GM21423 (cell line): ENCODE results near the gene CCR6.

ENCODE experiments used
- ATAC-seq: cut with Tn5 transposase; IDR thresholded peaks from one replicate; pipeline ENCODE4 v1.9.1; 2021; ENCODE audit warnings: mild to moderate bottlenecking, moderate library complexity; ENCODE audit not compliant: unreplicated experiment

CCR6 gene

DNA sequence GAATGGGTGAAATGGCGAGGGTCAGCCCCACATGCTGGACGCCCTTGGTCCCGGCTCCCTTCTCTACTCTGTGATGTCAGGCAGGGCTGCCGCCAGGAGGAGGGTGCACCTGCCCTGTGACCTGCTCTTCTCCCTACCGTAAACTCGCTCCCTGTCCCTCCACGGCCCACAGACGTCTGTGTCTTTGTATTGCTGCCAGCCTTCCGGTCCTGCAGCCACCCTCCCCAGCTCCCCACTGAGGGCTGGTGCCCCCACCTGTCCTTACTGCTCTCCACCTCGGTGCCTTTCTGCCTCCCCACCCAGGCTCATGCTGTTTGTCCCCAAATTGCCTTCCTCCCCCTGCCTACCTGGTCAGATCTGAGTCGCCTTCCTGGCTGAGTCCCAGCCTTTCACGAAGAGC, 4.1 kb upstream of the CCR6 start:
- no peak for ATAC-seq

DNA sequence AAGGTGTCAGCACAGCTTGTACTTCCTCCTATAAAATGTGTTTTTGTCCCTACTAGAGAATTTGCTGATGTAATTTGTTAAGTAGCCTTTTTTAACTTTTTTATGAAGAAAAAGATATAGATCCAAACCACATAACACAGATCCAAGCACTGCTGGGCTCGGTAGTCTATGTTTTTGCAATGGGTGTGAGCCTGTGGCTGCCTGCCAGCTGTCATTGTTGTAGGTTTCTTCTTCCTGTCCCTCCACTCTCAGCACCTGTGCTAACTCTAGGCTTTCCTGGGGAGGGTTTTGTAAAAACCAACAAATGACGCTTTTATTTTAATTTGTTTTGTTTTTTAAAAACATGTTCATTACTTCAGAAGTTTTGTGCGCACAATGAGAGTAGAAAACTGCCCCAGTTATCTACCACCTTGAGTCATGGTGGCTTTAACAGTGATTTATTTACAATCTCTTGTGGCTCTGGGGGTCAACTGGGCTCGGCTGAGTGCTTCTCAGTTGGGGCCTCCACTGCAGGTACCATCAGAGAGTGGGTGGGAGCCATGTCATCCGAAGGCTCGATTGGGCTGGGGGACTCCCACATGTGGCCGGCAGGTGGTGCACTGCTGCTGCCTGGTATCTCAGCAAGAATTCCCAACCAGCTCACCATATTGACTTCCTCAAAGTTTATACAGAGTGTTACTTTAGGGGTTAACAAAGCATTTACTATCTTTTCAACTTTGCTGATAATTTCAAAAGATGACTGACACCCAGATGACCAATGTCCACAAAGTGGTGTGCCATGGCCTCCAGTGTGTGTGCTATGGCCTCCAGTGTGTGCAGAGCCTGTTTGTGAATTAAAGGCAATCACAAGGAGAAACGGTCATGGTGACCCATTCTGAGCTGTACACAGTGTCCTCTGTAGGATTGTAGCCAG, 3.0 kb upstream of the CCR6 start:
- no peak for ATAC-seq

- ATAC-seq, result no peak
Measured at GRCh38 chr6:167120583-167120903, 2.4 kb upstream of the CCR6 start.

- no peak for ATAC-seq
Measured at GRCh38 chr6:167121335-167121841, 1.5 kb upstream of the CCR6 start.

- ATAC-seq, result no peak
Measured at GRCh38 chr6:167122041-167122826, 662 bp upstream of the CCR6 start.

- ATAC-seq, result no peak
Measured at GRCh38 chr6:167124753-167125152, 1.9 kb downstream of the CCR6 start.

DNA sequence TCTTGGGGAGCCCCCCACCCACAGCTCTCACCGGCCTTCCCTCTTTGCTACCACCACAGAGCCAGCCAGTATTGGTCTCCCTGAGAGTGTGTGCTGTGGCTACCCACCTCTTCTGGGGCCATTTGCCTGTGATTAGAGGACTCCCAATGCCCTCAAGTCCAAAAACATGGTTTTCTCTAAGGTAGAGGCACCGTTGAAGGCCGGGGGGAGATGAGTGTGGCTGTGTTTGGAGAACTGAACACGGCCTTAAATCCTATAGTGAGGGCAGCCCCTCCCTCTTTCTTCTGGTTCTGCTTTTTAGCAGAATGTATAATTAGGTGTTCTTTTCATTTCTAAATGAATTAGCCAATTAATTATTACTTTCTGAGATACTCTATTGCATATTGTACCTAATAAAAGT, 2.5 kb downstream of the CCR6 start:
- no peak for ATAC-seq

DNA sequence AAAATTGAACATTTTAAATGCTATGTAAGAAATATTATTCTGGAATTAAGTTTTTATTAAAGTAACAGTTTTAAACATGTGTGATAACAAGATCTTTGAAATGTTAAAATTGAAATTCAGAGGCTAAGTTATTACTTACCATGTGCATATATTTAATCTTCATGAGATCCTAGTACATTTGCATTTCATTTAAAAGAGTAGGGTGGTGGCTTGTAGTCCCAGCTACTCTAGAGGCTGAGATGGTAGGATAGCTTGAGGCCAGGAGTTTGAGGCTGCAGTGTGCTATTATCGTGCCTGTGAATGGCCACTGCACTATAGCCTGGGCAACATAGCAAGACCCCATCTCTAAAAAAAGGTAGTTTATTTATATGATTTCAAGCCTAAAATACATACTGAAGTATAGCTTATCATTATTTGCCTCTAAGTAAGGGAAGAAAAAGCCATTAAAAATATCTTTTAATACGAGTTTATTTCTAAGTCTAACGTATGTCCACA, 3.0 kb downstream of the CCR6 start:
- no peak for ATAC-seq

DNA sequence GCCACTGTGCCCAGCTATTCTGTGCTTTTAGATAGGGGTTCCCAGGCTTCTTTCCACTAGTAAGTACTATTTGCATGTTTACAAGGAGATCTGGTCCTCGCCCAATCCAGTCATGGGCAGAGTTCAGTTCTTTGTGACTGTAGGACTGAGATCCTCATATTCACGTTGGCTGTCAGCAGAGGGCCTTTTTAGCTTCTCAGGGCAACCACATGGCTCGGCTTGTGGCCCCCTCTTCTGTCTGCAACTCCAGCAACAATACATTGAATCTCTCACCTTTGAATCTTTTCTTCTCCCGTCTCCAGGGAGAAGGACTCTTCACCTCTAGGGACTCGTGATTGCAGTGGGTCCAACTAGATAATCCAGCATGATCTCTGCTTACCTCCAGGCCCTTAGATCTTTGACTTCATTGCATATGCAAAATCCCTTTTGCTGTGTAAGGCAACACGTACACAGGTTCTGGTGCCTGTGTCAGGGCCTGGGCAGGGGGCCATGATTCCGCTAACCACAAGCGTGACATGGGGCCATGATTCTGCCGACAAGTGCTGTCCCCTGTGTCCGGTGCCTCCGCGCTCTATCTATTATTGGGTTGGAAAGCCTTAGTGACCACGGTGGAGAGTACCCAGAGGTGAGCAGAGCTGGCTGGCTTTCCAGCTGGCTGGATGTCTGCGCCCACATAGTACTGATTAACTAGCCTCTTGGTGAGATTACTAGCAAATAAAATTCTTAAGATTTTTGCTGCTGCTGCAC, 5.1 kb downstream of the CCR6 start:
- peak; percentile 54 for ATAC-seq

- no peak for ATAC-seq
Measured at GRCh38 chr6:167129159-167129558, 6.3 kb downstream of the CCR6 start.

DNA sequence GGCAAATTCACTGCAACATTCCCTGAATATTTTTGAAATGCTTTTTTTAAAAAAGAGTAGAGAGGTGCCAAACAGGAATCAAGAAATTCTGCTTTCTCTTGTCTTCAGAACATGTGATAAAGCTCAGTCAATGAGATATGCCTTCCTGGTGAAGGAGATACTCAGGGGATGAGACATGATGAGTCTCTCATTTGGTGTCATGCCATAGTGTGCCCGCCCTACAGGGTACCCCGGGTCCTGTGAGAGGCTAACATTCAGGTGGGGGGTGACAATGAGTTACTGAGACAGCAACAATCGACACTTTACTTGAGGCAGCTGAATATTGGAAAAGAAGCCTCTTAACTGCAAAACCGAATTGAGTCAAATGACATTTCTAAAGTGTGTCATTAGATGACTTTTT, 6.7 kb downstream of the CCR6 start:
- ATAC-seq, result no peak

DNA sequence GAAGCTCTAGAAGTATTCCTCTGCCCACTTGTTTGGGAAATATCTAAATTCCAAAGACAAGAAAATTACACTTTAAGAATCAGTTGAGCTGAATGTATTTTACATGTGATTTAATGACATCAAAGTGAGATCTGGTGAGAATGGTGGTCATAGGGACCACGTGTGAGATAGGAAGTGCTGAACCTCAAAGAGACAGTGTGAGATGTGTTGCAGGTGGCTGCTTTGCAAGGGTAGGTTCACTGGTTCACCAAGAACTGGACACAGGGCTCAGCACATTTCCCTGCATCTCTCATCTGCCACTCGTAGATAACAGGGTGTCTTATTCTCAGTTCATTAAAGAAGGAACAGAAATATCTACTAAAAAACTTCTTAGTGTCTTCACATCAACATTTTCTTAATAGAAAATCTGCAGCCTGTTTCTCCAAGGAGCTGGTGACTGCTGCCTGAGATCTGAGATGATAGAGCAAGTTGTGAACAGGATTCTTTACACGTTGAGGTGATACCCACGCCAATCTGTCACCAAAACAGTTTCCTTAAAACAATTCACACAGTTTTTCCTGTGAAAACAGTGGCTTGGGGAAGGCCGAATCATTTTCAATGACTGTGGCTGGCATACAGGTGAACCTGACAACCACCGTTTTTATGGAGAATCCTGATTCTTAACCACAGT, 7.2 kb downstream of the CCR6 start:
- peak; percentile 40 for ATAC-seq

- no peak for ATAC-seq
Measured at GRCh38 chr6:167130712-167131684, 8.1 kb downstream of the CCR6 start.

- no peak for ATAC-seq
Measured at GRCh38 chr6:167134448-167135328, 11.8 kb downstream of the CCR6 start.

DNA sequence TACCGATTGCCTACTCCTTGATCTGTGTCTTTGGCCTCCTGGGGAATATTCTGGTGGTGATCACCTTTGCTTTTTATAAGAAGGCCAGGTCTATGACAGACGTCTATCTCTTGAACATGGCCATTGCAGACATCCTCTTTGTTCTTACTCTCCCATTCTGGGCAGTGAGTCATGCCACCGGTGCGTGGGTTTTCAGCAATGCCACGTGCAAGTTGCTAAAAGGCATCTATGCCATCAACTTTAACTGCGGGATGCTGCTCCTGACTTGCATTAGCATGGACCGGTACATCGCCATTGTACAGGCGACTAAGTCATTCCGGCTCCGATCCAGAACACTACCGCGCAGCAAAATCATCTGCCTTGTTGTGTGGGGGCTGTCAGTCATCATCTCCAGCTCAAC, 13.5 kb downstream of the CCR6 start:
- no peak for ATAC-seq

- ATAC-seq, result no peak
Measured at GRCh38 chr6:167137081-167137480, 14.2 kb downstream of the CCR6 start.

DNA sequence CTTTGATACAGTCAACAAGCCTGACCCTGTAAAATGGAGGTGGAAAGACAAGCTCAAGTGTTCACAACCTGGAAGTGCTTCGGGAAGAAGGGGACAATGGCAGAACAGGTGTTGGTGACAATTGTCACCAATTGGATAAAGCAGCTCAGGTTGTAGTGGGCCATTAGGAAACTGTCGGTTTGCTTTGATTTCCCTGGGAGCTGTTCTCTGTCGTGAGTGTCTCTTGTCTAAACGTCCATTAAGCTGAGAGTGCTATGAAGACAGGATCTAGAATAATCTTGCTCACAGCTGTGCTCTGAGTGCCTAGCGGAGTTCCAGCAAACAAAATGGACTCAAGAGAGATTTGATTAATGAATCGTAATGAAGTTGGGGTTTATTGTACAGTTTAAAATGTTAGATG, 15.0 kb downstream of the CCR6 start:
- ATAC-seq, result no peak

GRCh38 chr6:167139761-167140160, 16.9 kb downstream of the CCR6 start:
- no peak for ATAC-seq
